Activated naive CD4-positive, alpha-beta T cell treated with anti-CD3 and anti-CD28 coated beads, Interleukin-2, amount 50 U/mL, for 24 hours (primary cell): ENCODE measurements around the gene CST9L.

Source experiments
- H3K27ac Mint-ChIP-seq: one replicate; pipeline ENCODE4 v1.8.0; 2021; ENCODE audit warnings: mild to moderate bottlenecking, mixed read lengths
- H3K27me3 Mint-ChIP-seq: one replicate; pipeline ENCODE4 v1.8.0; 2021; ENCODE audit warnings: mixed read lengths
- H3K36me3 Mint-ChIP-seq: one replicate; pipeline ENCODE4 v1.8.0; 2021; ENCODE audit warnings: mixed read lengths
- H3K4me1 Mint-ChIP-seq: one replicate; pipeline ENCODE4 v1.8.0; 2021; ENCODE audit warnings: mixed read lengths
- H3K4me3 Mint-ChIP-seq: one replicate; pipeline ENCODE4 v1.8.0; 2021; ENCODE audit warnings: mild to moderate bottlenecking, mixed read lengths
- H3K9me3 Mint-ChIP-seq: one replicate; pipeline ENCODE4 v1.8.0; 2021; ENCODE audit warnings: mixed read lengths

CST9L gene, protein sequence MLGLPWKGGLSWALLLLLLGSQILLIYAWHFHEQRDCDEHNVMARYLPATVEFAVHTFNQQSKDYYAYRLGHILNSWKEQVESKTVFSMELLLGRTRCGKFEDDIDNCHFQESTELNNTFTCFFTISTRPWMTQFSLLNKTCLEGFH

DNA sequence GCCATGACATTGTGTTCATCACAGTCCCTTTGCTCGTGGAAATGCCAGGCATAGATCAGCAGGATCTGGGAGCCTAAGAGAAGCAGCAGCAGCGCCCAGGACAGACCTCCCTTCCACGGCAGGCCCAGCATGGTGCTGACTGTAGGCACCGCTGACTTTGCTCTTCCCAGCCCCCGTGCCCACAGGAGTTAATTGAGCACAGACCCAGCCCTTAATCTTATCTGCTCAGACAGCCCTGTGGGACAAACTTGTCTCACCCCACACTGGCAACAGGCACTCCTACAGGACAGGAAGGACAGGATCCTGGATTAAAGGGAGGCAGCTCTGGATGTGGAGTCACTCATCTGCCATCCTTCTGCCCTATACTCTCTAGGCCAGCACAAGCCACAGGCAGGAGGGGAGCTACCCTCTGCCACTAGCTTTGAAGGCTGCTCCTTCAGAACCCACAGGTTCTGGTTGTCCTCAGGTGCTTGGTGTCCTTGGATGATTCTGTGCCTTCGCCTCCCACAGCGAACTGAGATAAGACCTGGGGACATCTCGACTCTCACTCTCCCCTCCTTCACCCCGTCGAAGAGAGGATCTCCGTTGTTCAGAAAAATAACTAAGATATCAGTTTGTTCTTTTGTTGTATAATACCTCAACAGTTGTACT is at the start of gene CST9L:
TSS of gene CST9L (minus strand) at position 165 of the 651 bp plus-strand sequence. CDS start at position 131, 34 bp downstream.
- Mint-ChIP-seq H3K9me3 (no peaks in the 10 kb centered on the region), H3K27me3 (peaks cover 8% of the 10 kb centered on the region), H3K27ac (no peak within 1 kb of the TSS), H3K4me3 (no peak within 1 kb of the TSS), H3K36me3 (no peaks in the 10 kb centered on the region), H3K4me1 (no peaks in the 10 kb centered on the region)

DNA sequence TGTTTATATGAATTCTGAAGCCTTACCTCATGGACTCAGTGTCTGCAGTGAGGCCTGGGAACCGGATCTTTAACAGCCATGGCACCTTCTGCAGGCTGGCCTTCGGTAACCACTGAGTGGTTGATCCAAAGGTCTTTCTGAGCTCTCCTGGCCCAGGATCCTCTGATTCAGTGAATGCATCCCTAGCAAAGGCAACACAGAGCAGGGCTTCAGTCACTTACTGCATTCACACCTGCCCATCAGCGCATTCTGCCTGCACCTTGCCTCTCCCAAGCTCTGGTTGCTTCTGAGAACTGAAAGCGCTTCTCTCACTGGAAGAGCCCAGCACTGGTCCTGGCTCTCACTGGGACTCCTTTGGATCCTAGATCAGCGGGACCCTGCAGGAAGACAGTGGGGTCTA is 45.9 kb upstream of the CST9L start:
- Mint-ChIP-seq H3K4me1 (no peaks in the 10 kb centered on the region), H3K9me3 (no peaks in the 10 kb centered on the region)

DNA sequence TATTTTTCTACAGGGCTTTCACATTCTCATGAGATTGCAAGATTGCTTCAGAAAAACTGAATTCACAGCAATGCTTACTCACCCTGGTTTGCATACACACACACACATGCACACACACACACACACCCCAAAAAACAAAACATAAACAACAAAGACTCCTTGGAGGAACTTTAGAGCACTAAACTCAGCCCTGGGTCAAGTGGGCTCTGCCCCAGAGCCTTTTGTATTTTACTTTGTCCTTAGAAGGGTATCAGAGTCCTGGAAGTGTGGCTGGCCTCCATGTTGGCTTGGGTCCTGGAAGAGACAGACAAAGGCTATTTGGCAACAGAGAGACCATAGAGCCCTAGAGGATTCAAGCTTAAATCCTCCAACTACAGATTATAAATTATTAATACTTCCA is 45.4 kb upstream of the CST9L start:
- Mint-ChIP-seq H3K36me3 (no peaks in the 10 kb centered on the region), H3K4me3 (no peak overlapping the region), H3K27ac (no peak overlapping the region), H3K9me3 (no peaks in the 10 kb centered on the region), H3K27me3 (peaks cover 10% of the 10 kb centered on the region), H3K4me1 (no peaks in the 10 kb centered on the region)

More for the DNA sequence above, 45.9 kb upstream of the CST9L start:
- Mint-ChIP-seq H3K36me3 (no peaks in the 10 kb centered on the region), H3K27ac (no peak overlapping the region), H3K27me3 (peaks cover 10% of the 10 kb centered on the region), H3K4me3 (no peak overlapping the region)

DNA sequence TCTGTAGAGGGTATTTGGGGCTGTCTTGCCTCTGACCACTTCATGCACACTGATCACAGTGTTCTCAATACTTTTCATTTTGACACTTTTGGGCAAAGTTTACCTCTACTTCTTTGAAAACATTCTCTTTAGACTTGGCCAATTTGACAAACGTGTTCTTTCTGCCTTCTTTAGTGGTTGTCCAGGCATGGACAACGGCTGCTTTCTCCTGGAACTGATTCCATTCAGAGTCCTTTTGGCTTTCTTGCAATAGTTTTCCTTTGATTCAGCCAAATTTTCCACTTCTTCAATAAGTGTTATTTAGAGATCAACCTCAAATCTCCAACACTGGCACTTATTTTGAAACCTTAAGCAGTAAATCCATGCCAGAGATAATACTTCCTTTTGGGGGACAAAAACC is 44.1 kb upstream of the CST9L start:
- H3K4me3 Mint-ChIP-seq = no peak overlapping the region
- no peak overlapping the region for H3K27ac Mint-ChIP-seq
- no peaks in the 10 kb centered on the region for H3K4me1 Mint-ChIP-seq
- H3K9me3 Mint-ChIP-seq = no peaks in the 10 kb centered on the region
- H3K27me3 Mint-ChIP-seq = peaks cover 4% of the 10 kb centered on the region
- H3K36me3 Mint-ChIP-seq = no peaks in the 10 kb centered on the region

DNA sequence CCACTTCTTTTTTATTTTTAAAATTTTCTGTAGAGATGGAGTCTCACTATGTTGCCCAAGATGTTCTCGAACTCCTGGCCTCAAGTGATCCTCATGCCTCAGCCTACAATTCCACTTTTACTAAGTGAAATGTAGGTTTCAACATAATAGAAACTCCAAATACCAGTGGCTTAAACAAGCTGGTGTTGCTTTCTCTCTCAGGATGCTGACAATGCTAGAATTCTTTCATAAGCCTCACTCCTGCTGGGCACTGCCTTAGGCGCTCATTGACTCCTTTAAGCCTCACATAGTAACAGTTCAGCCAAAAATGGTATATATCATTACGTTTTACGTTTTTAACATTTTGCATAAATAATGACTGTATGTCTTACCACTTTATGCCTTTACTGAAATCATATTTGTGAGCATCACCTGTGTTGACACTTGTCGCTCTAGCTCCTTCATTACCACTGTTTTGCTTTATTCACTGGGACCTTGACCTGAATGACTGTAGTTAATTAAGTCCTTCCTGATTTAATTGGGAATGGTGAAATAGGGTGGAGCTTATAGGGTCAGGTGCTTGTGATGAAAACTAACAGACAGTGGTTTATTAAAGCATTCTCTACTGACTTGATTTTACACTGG is 41.3 kb upstream of the CST9L start:
- Mint-ChIP-seq H3K4me1 (no peaks in the 10 kb centered on the region), H3K4me3 (no peak overlapping the region), H3K9me3 (no peaks in the 10 kb centered on the region), H3K27me3 (no peaks in the 10 kb centered on the region), H3K36me3 (no peaks in the 10 kb centered on the region), H3K27ac (no peak overlapping the region)

DNA sequence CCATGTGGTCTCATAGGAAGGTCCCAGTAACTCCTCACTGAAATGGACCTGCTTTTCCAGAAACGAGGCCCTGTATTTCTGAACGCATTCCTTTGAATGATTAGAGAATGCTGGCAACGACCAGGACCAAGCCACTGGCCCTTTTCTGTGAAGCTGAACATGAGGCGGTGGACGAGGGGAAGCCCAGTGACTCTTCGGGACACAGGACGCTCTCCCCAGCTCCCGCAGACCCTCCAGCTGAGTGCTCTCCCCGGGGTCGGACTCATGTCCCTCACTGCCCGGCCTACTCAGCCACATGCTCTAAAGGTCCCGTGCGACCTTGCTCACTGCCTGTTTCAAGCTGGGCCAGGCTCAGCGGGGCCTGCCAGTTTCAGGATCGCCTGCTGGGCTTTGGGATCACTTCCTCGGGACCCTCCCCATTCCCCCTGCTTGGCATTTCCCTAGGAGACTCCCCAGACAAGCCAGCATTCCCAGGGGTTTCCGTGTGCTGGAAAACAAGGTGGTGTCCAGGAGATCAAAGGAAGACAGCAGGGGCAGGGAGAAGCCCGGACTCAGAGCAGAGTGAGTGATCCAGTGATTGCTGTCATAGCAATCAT is 40.1 kb upstream of the CST9L start:
- Mint-ChIP-seq H3K4me1 (no peaks in the 10 kb centered on the region), H3K4me3 (no peak overlapping the region), H3K9me3 (no peaks in the 10 kb centered on the region), H3K36me3 (no peaks in the 10 kb centered on the region), H3K27me3 (peaks cover 3% of the 10 kb centered on the region), H3K27ac (no peak overlapping the region)

DNA sequence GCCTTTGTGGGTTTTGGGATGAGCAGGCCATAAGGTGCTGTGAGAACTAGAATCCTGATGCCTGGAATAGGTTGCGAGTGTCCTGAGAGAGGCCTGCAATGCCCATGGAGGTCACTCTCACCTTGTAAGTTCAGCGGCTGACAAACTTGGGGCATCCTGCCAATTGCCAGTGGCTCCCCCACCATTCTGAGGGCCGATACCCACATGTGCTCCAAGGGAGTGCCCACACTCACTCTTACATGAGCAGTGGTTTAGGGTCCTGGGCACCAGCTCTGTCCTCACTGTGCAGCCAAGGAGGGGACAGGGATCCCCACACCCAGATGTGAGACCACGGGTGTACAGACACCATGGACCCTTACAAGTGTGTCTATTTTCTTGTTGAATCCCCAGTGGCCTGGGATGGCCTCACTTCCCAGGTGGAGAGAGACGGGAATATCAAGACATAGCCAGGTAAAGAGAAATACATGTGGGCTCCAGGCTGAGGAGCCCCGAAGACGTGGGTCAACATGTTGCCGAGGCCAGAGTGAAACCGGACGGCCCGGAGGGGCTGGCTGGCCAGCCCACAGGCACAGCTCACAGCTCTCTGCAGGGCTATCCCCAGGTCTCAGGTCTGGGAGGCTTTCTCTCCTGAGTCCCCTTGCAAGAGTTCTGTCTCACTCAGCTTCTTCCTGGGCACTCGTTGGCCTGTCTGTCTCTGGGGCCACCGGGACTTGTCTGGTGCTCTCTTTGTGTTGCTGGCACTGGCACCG is 39.4 kb upstream of the CST9L start:
- peaks cover 3% of the 10 kb centered on the region for H3K27me3 Mint-ChIP-seq
- H3K36me3 Mint-ChIP-seq = no peaks in the 10 kb centered on the region
- no peak overlapping the region for H3K4me3 Mint-ChIP-seq
- no peak overlapping the region for H3K27ac Mint-ChIP-seq
- no peaks in the 10 kb centered on the region for H3K4me1 Mint-ChIP-seq
- no peaks in the 10 kb centered on the region for H3K9me3 Mint-ChIP-seq

DNA sequence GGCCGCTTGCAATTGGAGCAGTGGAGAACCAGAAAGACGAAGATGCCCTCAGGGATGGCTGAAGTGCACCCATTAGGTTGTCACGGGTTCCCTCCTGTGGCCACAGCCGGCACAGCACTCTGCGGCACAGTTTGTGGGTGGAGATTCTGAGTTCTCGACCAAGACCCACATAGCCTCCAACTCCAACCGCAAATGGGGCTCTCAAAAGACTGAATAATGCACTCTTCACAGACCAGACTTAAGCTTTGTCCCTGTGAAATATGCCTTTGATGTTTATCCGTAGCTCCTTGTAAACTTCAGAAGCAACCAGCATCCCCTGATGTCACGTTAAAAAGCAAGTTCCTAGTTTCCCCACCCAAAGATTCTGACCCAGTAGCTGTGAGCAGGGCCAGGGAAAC is 38.4 kb upstream of the CST9L start:
- no peaks in the 10 kb centered on the region for H3K9me3 Mint-ChIP-seq
- H3K27me3 Mint-ChIP-seq = peaks cover 3% of the 10 kb centered on the region
- no peak overlapping the region for H3K4me3 Mint-ChIP-seq
- no peaks in the 10 kb centered on the region for H3K4me1 Mint-ChIP-seq
- H3K36me3 Mint-ChIP-seq = no peaks in the 10 kb centered on the region
- H3K27ac Mint-ChIP-seq = no peak overlapping the region

DNA sequence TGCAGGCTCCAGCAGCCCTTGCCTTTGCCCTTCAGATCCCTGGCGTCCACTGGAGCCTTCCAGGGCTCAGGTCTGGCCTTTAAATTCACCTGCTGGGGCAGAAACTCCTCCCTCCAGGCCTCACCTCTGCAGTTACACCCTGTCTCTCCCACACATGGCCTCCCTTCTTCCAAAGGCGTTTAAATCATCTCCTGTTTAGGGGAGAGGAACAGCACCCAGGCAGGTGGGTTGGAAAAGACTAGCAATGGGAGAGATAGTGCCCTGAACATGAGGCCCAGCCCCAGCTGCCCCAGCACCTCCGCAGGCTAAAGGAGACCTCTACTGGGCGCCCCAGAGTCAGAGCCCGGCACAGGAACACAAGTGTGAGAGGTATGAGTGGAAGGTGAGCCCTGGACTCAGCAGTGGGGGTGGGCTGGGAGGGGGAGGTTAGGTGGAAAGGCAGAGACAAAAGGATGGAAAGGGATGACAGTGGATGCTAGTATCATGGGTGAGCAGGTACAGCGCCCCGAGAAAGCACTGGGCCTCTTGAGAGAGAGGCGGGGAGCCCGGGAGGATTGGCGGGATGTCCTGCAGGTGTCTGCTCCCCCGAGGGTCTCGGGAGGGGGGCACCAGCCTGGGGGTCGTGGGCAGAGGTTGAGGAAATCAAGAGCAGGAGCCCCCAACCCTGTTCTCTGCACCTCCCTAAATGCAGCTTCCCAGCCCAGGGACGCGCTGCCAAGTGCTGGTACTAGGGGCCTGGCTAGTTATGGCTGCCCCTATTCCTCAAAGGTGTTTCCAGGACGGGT is 37.8 kb upstream of the CST9L start, which contains the start of gene CST9:
TSS of gene CST9 (minus strand) at position 51 of the 785 bp plus-strand sequence. CDS start 53 bp downstream, outside the sequence.
- no peak within 1 kb of the TSS for H3K27ac Mint-ChIP-seq
- no peaks in the 10 kb centered on the region for H3K9me3 Mint-ChIP-seq
- H3K4me1 Mint-ChIP-seq = no peaks in the 10 kb centered on the region
- no peak within 1 kb of the TSS for H3K4me3 Mint-ChIP-seq
- peaks cover 3% of the 10 kb centered on the region for H3K27me3 Mint-ChIP-seq
- H3K36me3 Mint-ChIP-seq = no peaks in the 10 kb centered on the region

DNA sequence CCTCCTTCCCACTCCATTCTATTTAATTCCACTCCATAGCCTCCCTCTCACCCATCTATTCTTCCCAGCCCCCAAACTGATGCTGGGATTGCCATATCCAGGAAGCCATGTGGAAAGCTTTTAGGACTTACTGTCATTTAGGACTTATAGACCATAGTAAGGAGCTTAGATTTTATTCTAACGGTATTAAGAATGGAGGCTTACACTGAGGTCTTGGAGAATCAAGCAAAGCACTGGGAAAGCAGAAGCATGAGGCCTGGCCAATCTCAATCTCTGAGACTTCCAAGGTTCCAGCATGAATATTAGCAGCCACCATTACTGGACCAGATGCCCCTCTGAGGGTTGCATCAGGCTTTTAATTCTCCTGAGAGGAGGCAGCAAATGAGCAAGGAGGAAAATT is 36.0 kb upstream of the CST9L start:
- Mint-ChIP-seq H3K9me3 (no peaks in the 10 kb centered on the region), H3K4me1 (no peaks in the 10 kb centered on the region)

DNA sequence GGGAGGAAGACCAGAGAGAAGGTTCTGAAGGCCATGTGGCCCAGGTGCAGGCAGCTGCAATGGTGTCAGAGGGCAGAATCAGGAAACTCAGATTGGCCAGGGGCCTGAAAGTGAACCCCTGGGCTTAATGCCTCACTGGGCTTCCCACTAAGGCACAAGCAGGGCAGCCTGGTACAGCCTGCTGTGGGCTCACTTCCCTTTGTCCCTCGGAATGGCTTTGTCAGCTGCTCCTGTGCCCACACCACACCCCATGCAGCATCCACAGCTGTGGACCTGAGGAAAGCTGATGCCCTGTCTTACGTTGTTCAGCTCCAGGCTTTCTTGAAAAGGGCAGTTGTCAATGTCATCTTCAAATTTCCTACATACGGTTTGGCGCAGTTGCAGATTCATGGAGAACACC is 35.0 kb upstream of the CST9L start:
- H3K27me3 Mint-ChIP-seq = peaks cover 3% of the 10 kb centered on the region
- no peak overlapping the region for H3K4me3 Mint-ChIP-seq
- H3K36me3 Mint-ChIP-seq = no peaks in the 10 kb centered on the region
- H3K9me3 Mint-ChIP-seq = no peaks in the 10 kb centered on the region
- no peaks in the 10 kb centered on the region for H3K4me1 Mint-ChIP-seq
- H3K27ac Mint-ChIP-seq = no peak overlapping the region

More for the DNA sequence above, 36.0 kb upstream of the CST9L start:
- Mint-ChIP-seq H3K36me3 (no peaks in the 10 kb centered on the region), H3K27me3 (peaks cover 3% of the 10 kb centered on the region), H3K4me3 (no peak overlapping the region), H3K27ac (no peak overlapping the region)

DNA sequence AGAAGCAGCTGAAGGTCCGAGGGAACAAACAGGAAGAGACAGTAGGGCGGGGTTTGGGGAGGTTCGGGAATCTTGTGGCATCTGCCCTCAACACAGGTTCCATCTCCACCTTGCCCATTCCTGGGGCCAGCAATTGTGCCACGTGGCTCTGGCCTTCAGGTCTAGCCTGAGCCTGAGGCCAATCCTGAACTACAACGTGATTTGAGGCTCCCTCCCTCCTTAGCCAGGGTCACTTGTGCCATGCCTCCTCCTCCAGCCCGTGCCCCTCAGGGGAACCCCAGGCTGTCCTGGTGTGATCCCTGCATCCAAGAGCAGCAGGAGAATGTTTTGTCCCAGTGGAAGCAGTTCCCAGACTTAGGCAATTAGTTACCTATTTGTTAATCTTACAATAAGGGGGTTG is 34.4 kb upstream of the CST9L start:
- H3K27ac Mint-ChIP-seq = no peak overlapping the region
- no peak overlapping the region for H3K4me3 Mint-ChIP-seq
- peaks cover 3% of the 10 kb centered on the region for H3K27me3 Mint-ChIP-seq
- H3K36me3 Mint-ChIP-seq = no peaks in the 10 kb centered on the region
- no peaks in the 10 kb centered on the region for H3K4me1 Mint-ChIP-seq
- no peaks in the 10 kb centered on the region for H3K9me3 Mint-ChIP-seq

DNA sequence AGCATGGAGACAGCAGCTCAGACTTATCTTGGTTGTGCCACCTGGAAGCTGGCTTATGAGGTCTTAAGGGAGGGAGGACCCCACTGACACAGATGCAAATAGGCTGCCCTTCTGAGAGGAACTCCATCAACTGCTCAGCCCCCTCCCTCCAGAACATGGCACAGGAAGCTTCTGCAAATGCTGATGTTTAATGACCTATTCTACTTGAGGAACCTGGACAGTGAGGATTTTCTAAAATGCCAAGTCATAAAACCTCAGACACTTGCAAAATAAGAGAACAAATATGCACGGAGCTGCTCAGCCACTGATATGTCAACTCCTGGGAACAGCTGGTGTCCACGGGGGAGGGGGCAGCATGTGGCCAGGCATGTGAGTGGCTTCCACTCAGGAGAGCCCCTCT is 34.0 kb upstream of the CST9L start:
- H3K36me3 Mint-ChIP-seq = no peaks in the 10 kb centered on the region
- peaks cover 3% of the 10 kb centered on the region for H3K27me3 Mint-ChIP-seq
- H3K4me3 Mint-ChIP-seq = no peak overlapping the region
- H3K4me1 Mint-ChIP-seq = no peaks in the 10 kb centered on the region
- no peaks in the 10 kb centered on the region for H3K9me3 Mint-ChIP-seq
- no peak overlapping the region for H3K27ac Mint-ChIP-seq

DNA sequence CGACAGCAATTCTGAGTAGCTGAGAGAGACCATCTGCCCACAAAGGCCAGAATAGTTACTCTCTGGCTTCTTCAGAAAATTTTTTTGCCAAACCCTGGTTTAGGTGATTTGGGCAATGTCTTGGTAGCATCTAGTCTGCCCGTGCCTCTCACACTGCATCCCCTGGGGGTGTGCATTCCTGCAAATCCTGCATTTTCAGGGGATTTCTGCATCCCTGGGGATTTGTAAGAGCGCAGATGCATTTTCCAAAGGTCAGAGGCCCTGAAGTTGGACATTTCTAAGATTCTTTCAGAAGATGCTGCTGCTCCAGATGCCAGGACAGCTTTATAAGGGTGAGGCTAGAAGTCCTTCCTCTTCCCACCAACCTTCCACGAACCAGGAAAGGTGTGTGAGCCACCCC is 33.4 kb upstream of the CST9L start:
- Mint-ChIP-seq H3K9me3 (no peaks in the 10 kb centered on the region), H3K4me3 (no peak overlapping the region), H3K4me1 (no peaks in the 10 kb centered on the region), H3K27me3 (peaks cover 3% of the 10 kb centered on the region), H3K27ac (no peak overlapping the region), H3K36me3 (no peaks in the 10 kb centered on the region)

DNA sequence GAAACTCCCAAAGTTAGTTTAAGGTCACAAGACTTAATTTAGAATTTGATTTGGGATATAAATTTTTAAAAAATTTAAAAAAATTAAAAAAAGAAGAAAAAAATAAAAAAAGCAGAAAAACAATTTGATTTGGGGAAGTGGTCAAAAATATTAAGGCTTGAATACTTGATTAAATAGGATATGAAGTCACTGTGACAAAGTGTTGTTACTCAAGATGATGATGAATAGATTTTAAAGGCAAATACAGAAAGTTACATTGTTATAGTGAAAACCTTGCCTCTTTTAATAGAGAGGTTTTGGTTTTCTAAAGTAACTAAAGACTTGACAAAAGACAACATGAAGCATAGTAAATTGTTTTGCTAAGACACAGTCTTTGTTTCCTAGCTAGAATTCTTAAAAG is 30.2 kb upstream of the CST9L start:
- H3K27ac Mint-ChIP-seq = no peak overlapping the region
- no peaks in the 10 kb centered on the region for H3K4me1 Mint-ChIP-seq
- H3K4me3 Mint-ChIP-seq = no peak overlapping the region
- no peaks in the 10 kb centered on the region for H3K36me3 Mint-ChIP-seq
- H3K27me3 Mint-ChIP-seq = peaks cover under 1% of the 10 kb centered on the region
- H3K9me3 Mint-ChIP-seq = no peaks in the 10 kb centered on the region
